Measurements from ENCODE around the gene CIAO3. TPM values are rescaled to one million over a fixed set of nuclear protein-coding genes. Genes with fewer than 3 reads are reported as not detected.

The CIAO3 gene
- total and polyA plus RNA-seq, 12 donors, result 18.7 to 62.9 (median 26.1) TPM

DNA sequence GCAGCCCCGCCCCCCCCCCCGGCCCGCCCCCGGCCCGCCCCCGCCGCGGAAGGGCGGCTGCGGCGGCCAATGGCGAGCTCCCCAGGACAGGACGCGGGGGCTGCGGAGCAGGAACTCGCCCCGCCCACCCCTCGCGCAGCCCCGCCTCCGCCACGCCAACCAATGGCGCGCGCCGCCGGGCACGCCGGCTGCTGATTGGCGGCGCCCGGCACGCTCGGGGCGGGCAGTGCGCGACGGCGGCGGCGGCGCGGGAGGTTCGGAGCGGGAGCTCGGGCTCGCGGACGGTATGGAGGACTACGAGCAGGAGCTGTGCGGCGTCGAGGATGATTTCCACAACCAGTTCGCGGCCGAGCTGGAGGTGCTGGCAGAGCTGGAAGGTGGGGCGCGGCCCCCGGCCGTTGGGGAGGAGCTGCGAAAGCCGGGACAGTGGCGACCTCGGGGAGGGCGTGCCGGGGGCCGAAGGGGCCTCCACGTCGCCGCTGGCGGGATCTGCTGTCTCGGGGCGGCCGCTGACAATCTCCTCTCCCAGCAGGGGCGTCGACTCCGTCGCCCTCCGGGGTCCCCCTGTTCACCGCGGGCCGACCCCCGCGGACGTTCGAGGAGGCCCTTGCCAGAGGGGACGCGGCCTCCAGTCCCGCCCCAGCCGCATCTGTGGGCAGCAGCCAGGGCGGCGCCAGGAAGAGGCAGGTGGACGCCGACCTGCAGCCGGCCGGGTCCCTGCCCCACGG is 47.8 kb upstream of the CIAO3 start, which contains the start of gene CHTF18:
Gene CHTF18, plus strand, starts transcription at position 222 of the 728 bp plus-strand sequence. Its CDS starts 65 bp downstream, at position 287.
- 0 to 1% methylated on average over 92 to 97 of the region's 97 CpGs for WGBS, 2 donors
- peaks cover 0 to 29% (median 0%) of the 10 kb centered on the region in 9 donors for H3K36me3 ChIP-seq
- H3K4me1 ChIP-seq, result peaks cover 12 to 37% (median 24%) of the 10 kb centered on the region in 9 donors
- H3K9me3 ChIP-seq, result no peaks in the 10 kb centered on the region
- peak; percentile 80 to 97 (median 94) for ATAC-seq
- DNase-seq, result peak; percentile 90 to 94
- H3K27me3 ChIP-seq, result peaks cover 0 to under 1% (median 0%) of the 10 kb centered on the region in 7 donors
- intact Hi-C loops (cut with DNase I), result loop anchor here in 5 of 10 donors (2.0 to 5.0 kb wide), 3 partner anchors 46 to 76 kb away; partner anchors contain the start of genes CIAO3 (in 1 of the 5) and METRN (in 1 of the 5)
- TF ChIP-seq, protein P1, sequence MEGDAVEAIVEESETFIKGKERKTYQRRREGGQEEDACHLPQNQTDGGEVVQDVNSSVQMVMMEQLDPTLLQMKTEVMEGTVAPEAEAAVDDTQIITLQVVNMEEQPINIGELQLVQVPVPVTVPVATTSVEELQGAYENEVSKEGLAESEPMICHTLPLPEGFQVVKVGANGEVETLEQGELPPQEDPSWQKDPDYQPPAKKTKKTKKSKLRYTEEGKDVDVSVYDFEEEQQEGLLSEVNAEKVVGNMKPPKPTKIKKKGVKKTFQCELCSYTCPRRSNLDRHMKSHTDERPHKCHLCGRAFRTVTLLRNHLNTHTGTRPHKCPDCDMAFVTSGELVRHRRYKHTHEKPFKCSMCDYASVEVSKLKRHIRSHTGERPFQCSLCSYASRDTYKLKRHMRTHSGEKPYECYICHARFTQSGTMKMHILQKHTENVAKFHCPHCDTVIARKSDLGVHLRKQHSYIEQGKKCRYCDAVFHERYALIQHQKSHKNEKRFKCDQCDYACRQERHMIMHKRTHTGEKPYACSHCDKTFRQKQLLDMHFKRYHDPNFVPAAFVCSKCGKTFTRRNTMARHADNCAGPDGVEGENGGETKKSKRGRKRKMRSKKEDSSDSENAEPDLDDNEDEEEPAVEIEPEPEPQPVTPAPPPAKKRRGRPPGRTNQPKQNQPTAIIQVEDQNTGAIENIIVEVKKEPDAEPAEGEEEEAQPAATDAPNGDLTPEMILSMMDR (IDR thresholded peaks at IDR 0.05), result no peak
- H3K27ac ChIP-seq, result peak within 1 kb of the TSS in 9 of 10 donors; percentile 59 to 88 (median 78)
- H3K4me3 ChIP-seq, result peak within 1 kb of the TSS; percentile 81 to 99 (median 94)

DNA sequence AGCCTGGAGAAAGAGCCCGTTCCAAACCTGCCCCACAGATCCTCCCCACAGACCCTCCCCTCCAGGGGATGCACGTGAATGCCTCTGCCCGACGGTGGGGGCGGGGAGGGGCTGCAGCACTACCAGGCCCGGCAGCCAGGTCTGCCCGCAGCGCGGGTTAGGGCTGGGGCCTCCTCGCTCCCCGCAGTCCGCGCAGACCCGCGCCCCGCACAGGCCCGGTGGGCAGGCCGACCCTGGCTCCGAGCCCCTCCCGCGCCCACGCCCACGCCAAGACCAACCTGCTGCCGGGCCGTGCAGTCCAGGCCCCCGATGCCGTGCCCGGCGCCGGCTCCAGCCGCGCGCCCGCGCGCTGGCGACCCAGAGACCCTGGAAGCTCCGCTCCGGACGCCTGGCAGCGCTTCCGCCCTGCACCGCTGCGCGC is 47.2 kb upstream of the CIAO3 start, which contains the start of gene RPUSD1:
Gene RPUSD1, minus strand, starts transcription at position 404 of the 421 bp plus-strand sequence. CDS start 644 bp downstream, outside the sequence.
- TF ChIP-seq, protein P1 (IDR thresholded peaks at IDR 0.05), result peak in 1 of 9 donors; percentile 3
- DNase-seq (no peak), ATAC-seq (peak in 5 of 8 donors; percentile 2 to 7 (median 4))
- WGBS, 2 donors, result 0 to 1% methylated on average over 32 to 45 of the region's 45 CpGs
- H3K27ac ChIP-seq, result peak within 1 kb of the TSS in 9 of 10 donors; percentile 59 to 88 (median 78)
- intact Hi-C loops (cut with DNase I), result loop anchor here in 6 of 10 donors (2.0 to 5.0 kb wide), 4 partner anchors 46 to 77 kb away; partner anchors contain the start of genes CIAO3 (in 1 of the 6) and METRN (in 1 of the 6)
- no peaks in the 10 kb centered on the region for H3K9me3 ChIP-seq
- peak within 1 kb of the TSS; percentile 81 to 99 (median 94) for H3K4me3 ChIP-seq
- peaks cover 12 to 40% (median 26%) of the 10 kb centered on the region in 9 donors for H3K4me1 ChIP-seq
- H3K36me3 ChIP-seq, result peaks cover 0 to 29% (median 0%) of the 10 kb centered on the region in 9 donors
- H3K27me3 ChIP-seq, result peaks cover 0 to 6% (median 3%) of the 10 kb centered on the region in 7 donors

- Histone ChIP-seq H3K9me3 (no peaks in the 10 kb centered on the region), H3K36me3 (peaks cover 0 to 26% (median 0%) of the 10 kb centered on the region in 9 donors), H3K27me3 (peaks cover 0 to 11% (median 8%) of the 10 kb centered on the region in 7 donors), H3K4me3 (peak overlapping the region; percentile 70 to 99 (median 94)), H3K27ac (peak overlapping the region in 9 of 10 donors; percentile 59 to 88 (median 78)), H3K4me1 (peaks cover 12 to 40% (median 26%) of the 10 kb centered on the region in 9 donors)
- DNase-seq, result no peak
- ATAC-seq, result no peak
- 35 to 42% methylated on average over 43 to 47 of the region's 47 CpGs for WGBS, 2 donors
- intact Hi-C loops (cut with DNase I), result loop anchor here in 5 of 10 donors (2.0 to 5.0 kb wide), 3 partner anchors 45 to 77 kb away; partner anchors contain the start of gene CIAO3 (in 1 of the 5)
- TF ChIP-seq, protein P1 (IDR thresholded peaks at IDR 0.05), result no peak
Observed at GRCh38 chr16:787321-787966, 46.6 kb upstream of the CIAO3 start.
